ENCODE data around the gene SYAP1. TPM values are rescaled to one million over a fixed set of nuclear protein-coding genes. Genes with fewer than 3 reads are reported as not detected.
"Not testable (repeated sequence)": the region's sequence is repeated elsewhere in the genome, so short reads cannot be mapped to it uniquely, and the experiment has no call there.

Gene SYAP1
- total RNA-seq, 1 donor from 2014 or later, result 14.2 TPM

DNA sequence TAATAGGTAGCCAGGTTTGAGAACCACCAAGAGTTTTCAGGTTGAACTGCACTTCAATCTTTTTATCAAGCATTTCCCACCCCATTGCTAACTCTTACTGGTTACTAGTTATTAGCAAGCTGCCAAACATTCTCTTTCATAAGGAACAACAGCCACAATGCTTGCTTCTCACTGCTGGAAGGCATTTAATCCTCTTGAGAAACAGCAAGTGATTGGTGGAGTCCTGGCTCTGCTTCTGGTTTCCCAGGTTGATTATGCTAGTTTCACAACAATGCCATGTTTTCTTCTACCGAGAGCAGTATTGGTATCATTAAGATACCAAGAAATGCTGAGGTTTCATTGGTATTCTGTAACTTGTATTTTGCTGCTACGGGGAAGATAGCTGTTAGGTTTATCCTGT is 34.6 kb downstream of the SYAP1 start:
- Histone ChIP-seq H3K9me3 (no peaks in the 10 kb centered on the region), H3K27me3 (no peaks in the 10 kb centered on the region), H3K27ac (no peak overlapping the region), H3K4me1 (no peaks in the 10 kb centered on the region), H3K4me3 (no peak overlapping the region), H3K36me3 (peaks cover 45 to 71% of the 10 kb centered on the region in 2 donors)
- TF ChIP-seq CTCF (IDR thresholded peaks at IDR 0.05), result no peak
- no peak for DNase-seq (ENCODE audit: low spot score in 2 of 2)
- intact Hi-C loops (cut with DNase I), result no loop called here

GRCh38 chrX:16756724-16757123 is 37.3 kb downstream of the SYAP1 start:
- H3K9me3 ChIP-seq, result no peaks in the 10 kb centered on the region
- no peaks in the 10 kb centered on the region for H3K27me3 ChIP-seq
- intact Hi-C loops (cut with DNase I), result no loop called here
- no peaks in the 10 kb centered on the region for H3K4me1 ChIP-seq
- TF ChIP-seq CTCF (IDR thresholded peaks at IDR 0.05), result no peak
- DNase-seq (ENCODE audit: low spot score in 2 of 2), result no peak
- H3K27ac ChIP-seq, result no peak overlapping the region
- peaks cover 45 to 75% of the 10 kb centered on the region in 2 donors for H3K36me3 ChIP-seq
- no peak overlapping the region for H3K4me3 ChIP-seq

DNA sequence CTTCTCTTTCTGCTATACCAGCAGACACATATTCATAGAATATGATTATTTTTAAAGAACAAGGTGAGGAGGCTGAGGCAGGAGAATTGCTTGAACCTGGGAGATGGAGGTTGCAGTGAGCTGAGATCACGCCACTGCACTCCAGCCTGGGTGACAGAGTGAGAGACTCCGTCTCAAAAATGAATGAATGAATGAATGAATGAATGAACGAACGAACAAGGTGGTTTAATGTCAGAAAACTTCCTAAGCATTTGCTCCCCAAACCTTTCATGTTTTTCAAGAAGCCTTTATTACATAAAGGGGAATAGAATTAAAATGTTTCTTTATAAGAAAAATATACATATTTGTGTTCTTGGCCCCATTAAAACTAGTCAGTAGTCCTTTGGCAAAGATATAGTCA is 42.1 kb downstream of the SYAP1 start:
- intact Hi-C loops (cut with DNase I); H3K27ac ChIP-seq: not testable (repeated sequence)
- H3K36me3 ChIP-seq, result peaks cover 27 to 44% of the 10 kb centered on the region in 2 donors

DNA sequence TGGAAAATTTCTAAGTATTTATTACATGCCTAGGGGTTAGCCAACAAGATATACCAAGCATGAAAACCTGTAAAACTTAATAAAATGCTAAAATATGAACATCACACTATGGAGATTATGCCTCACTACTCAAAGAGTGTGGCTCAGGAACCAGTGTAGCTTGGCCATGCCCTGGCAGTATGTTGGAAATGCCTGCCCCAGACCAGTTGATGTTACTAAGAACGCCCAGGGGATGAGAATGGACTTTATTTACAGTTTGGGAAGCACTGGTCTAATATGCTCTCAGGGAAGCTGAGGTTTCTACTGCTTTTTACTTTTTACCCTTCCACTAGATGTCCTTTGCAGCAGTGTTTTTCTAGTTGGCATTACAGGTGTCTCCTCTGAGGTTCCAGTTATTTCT is 43.2 kb downstream of the SYAP1 start:
- H3K4me1 ChIP-seq, result no peaks in the 10 kb centered on the region
- DNase-seq (ENCODE audit: low spot score in 2 of 2), result no peak
- no peaks in the 10 kb centered on the region for H3K9me3 ChIP-seq
- no peaks in the 10 kb centered on the region for H3K27me3 ChIP-seq
- no peak overlapping the region for H3K27ac ChIP-seq
- TF ChIP-seq CTCF (IDR thresholded peaks at IDR 0.05), result no peak
- H3K4me3 ChIP-seq, result no peak overlapping the region
- intact Hi-C loops (cut with DNase I), result no loop called here
- peaks cover 17 to 34% of the 10 kb centered on the region in 2 donors for H3K36me3 ChIP-seq

More for the DNA sequence above, 42.1 kb downstream of the SYAP1 start:
- H3K4me1 ChIP-seq; H3K27me3 ChIP-seq; H3K4me3 ChIP-seq; DNase-seq (ENCODE audit: low spot score in 2 of 2); H3K9me3 ChIP-seq: not testable (repeated sequence)

DNA sequence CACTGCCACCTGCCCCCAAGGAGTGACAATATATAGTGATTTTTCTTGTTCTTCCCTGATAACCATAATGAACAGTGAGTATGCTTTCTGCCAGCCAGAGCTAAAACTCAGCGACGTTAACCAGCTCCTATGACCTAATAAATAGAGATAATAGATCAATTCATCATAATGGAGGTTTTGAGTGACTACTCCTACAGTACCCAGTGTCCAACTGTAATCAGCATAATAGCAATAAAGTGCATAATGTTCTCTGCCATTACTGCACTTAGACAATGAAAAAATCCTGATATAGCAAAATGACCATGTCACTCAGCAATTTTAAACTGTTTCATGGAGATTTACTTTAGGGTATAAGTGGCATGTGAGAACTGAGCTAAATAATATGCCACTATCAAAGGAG is 46.2 kb downstream of the SYAP1 start:
- no peak for DNase-seq (ENCODE audit: low spot score in 2 of 2)
- Histone ChIP-seq H3K27ac (no peak overlapping the region), H3K9me3 (no peaks in the 10 kb centered on the region), H3K27me3 (no peaks in the 10 kb centered on the region), H3K36me3 (peaks cover under 1 to 8% of the 10 kb centered on the region in 2 donors), H3K4me3 (no peak overlapping the region), H3K4me1 (no peaks in the 10 kb centered on the region)
- TF ChIP-seq CTCF (IDR thresholded peaks at IDR 0.05), result no peak
- intact Hi-C loops (cut with DNase I), result no loop called here

DNA sequence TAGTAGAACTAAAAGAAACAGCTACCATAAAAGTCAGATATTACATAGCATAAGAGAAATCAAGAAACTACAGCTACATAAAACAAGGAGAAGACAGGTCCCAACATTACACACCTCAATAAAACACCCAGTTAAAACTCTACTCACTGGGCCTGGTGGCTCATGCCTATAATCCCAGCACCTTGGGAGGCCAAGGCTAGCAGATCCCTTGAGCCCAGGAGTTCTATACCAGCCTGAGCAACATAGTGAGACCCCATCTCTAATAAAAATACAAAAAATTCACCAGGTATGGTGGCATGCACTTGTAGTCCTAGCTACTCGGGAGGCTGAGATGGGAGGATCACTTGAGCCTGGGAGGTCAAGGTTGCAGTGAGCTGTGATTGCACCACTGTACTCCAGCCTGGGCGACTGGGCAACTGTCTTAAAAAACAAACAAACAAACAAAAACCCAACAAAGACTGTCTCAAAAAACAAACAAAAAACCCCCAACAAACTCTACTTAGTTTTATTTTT is 51.6 kb downstream of the SYAP1 start:
- intact Hi-C loops (cut with DNase I), result no loop called here
- no peaks in the 10 kb centered on the region for H3K9me3 ChIP-seq
- H3K4me1 ChIP-seq, result no peaks in the 10 kb centered on the region
- no peak overlapping the region for H3K27ac ChIP-seq
- no peak for DNase-seq (ENCODE audit: low spot score in 2 of 2)
- no peak for TF ChIP-seq CTCF (IDR thresholded peaks at IDR 0.05)
- H3K27me3 ChIP-seq, result no peaks in the 10 kb centered on the region
- no peak overlapping the region for H3K4me3 ChIP-seq
- H3K36me3 ChIP-seq, result no peaks in the 10 kb centered on the region
